WTC11 (cell line): ENCODE results near the gene TSEN54. TPM values are rescaled to one million over a fixed set of nuclear protein-coding genes. Genes with fewer than 3 reads are reported as not detected.

ENCODE experiments used
- ATAC-seq: fragments of 200-7000 bp; cut with Tn5 transposase; 2 replicates; pipeline ENCODE4 v1.10.0; 2021; ENCODE audit warnings: mild to moderate bottlenecking, moderate library complexity
- CTCF ChIA-PET: fragments of 300-600 bp; sonication (Branson Sonifier 250); formaldehyde crosslinking; loops from one replicate; lab custom pipeline; 2021; ENCODE audit warnings: antibody characterized with exemption; lab: Charles Lee
- POLR2A ChIA-PET: fragments of 350-600 bp; sonication (Branson Sonifier 250); formaldehyde crosslinking; loops from one replicate; lab custom pipeline; 2021; ENCODE audit warnings: antibody characterized with exemption; lab: Charles Lee
- DNase-seq: peaks from one replicate; pipeline ENCODE4 v3.0.0; 2021; ENCODE audit warnings: low spot score
- H3K27ac Mint-ChIP-seq: 2 replicates; pipeline ENCODE4 v1.8.0; 2021; ENCODE audit warnings: mixed read lengths
- H3K27me3 Mint-ChIP-seq: 2 replicates; pipeline ENCODE4 v1.8.0; 2021; ENCODE audit warnings: low read depth, mild to moderate bottlenecking, moderate library complexity, mixed read lengths
- H3K36me3 Mint-ChIP-seq: 2 replicates; pipeline ENCODE4 v1.8.0; 2021; ENCODE audit warnings: mixed read lengths
- H3K4me1 Mint-ChIP-seq: 2 replicates; pipeline ENCODE4 v1.8.0; 2022; ENCODE audit warnings: mixed read lengths
- H3K4me3 Mint-ChIP-seq: 2 replicates; pipeline ENCODE4 v1.8.0; 2021; ENCODE audit warnings: mild to moderate bottlenecking, moderate library complexity, mixed read lengths
- H3K9me3 Mint-ChIP-seq: 2 replicates; pipeline ENCODE4 v1.8.0; 2021; ENCODE audit warnings: mixed read lengths
- ESRRA ChIP-seq: sonication (generic); formaldehyde crosslinking; IDR thresholded peaks from 2 replicates; pipeline ENCODE4 v1.8.1; 2022; ENCODE audit warnings: mild to moderate bottlenecking, missing genetic modification reagents, borderline replicate concordance
- JUN ChIP-seq: sonication (generic); formaldehyde crosslinking; IDR thresholded peaks from 2 replicates; pipeline ENCODE4 v1.8.0; 2023; ENCODE audit warnings: mild to moderate bottlenecking, missing genetic modification reagents
- MXD4 ChIP-seq: fragments of 250-450 bp; sonication (Bioruptor Pico); IDR thresholded peaks from 2 replicates; pipeline ENCODE4 v1.8.0; 2021; ENCODE audit warnings: mild to moderate bottlenecking, moderate library complexity, borderline replicate concordance
- TCF7 ChIP-seq: sonication (generic); formaldehyde crosslinking; IDR thresholded peaks from 2 replicates; pipeline ENCODE4 v1.8.0; 2022; ENCODE audit warnings: mild to moderate bottlenecking, low read depth, missing genetic modification reagents, moderate library complexity
- ZNF138 ChIP-seq: sonication (generic); formaldehyde crosslinking; conservative IDR thresholded peaks from 2 replicates; pipeline ENCODE4 v1.8.1; 2022; ENCODE audit warnings: mild to moderate bottlenecking, moderate library complexity, missing genetic modification reagents
- ZNF232 ChIP-seq: sonication (generic); formaldehyde crosslinking; IDR thresholded peaks from 2 replicates; pipeline ENCODE4 v1.8.0; 2022; ENCODE audit warnings: mild to moderate bottlenecking, missing genetic modification reagents
- ZNF263 ChIP-seq: sonication (generic); formaldehyde crosslinking; IDR thresholded peaks from 2 replicates; pipeline ENCODE4 v1.8.1; 2022; ENCODE audit warnings: low read depth, mild to moderate bottlenecking, moderate library complexity, missing genetic modification reagents
- total RNA-seq: library from RNA; stranded (reverse); gene quantifications from 3 replicates; pipeline ENCODE4 v1.2.3, GENCODE V29; 2021
- TF ChIP-seq, protein P1 (sequence below): sonication (generic); formaldehyde crosslinking; IDR thresholded peaks from 2 replicates; pipeline ENCODE4 v1.8.1; 2023; ENCODE audit warnings: mild to moderate bottlenecking, missing genetic modification reagents, borderline replicate concordance
- TF ChIP-seq, protein P2 (sequence below): sonication (generic); formaldehyde crosslinking; IDR thresholded peaks from 2 replicates; pipeline ENCODE4 v1.8.1; 2022; ENCODE audit warnings: low read depth, missing genetic modification reagents, borderline replicate concordance
- TF ChIP-seq, protein P3 (sequence below): fragments of 250-450 bp; sonication (Bioruptor Pico); IDR thresholded peaks from 2 replicates; pipeline ENCODE4 v1.9.0; 2021; ENCODE audit warnings: mild to moderate bottlenecking
- TF ChIP-seq, protein P4 (sequence below): sonication (generic); formaldehyde crosslinking; IDR thresholded peaks from 2 replicates; pipeline ENCODE4 v1.8.1; 2023; ENCODE audit warnings: mild to moderate bottlenecking, missing genetic modification reagents, moderate library complexity
- TF ChIP-seq, protein P5 (sequence below): sonication (generic); formaldehyde crosslinking; conservative IDR thresholded peaks from 2 replicates; pipeline ENCODE4 v1.8.1; 2023; ENCODE audit warnings: mild to moderate bottlenecking, low read depth, missing genetic modification reagents, moderate library complexity
- TF ChIP-seq, protein P6 (sequence below): sonication (generic); formaldehyde crosslinking; IDR thresholded peaks from 2 replicates; pipeline ENCODE4 v1.8.1; 2023; ENCODE audit warnings: mild to moderate bottlenecking, missing genetic modification reagents, moderate library complexity
- TF ChIP-seq, protein P7 (sequence below): fragments of 250-450 bp; sonication (Bioruptor Pico); IDR thresholded peaks from 2 replicates; pipeline ENCODE4 v1.8.0; 2021; ENCODE audit warnings: mild to moderate bottlenecking
- TF ChIP-seq, protein P8 (sequence below): sonication (generic); formaldehyde crosslinking; IDR thresholded peaks from 2 replicates; pipeline ENCODE4 v1.8.0; 2022; ENCODE audit warnings: mild to moderate bottlenecking, missing genetic modification reagents

The TSEN54 gene
- total RNA-seq, 1 experiment from 2014 or later = 53.4 TPM

DNA sequence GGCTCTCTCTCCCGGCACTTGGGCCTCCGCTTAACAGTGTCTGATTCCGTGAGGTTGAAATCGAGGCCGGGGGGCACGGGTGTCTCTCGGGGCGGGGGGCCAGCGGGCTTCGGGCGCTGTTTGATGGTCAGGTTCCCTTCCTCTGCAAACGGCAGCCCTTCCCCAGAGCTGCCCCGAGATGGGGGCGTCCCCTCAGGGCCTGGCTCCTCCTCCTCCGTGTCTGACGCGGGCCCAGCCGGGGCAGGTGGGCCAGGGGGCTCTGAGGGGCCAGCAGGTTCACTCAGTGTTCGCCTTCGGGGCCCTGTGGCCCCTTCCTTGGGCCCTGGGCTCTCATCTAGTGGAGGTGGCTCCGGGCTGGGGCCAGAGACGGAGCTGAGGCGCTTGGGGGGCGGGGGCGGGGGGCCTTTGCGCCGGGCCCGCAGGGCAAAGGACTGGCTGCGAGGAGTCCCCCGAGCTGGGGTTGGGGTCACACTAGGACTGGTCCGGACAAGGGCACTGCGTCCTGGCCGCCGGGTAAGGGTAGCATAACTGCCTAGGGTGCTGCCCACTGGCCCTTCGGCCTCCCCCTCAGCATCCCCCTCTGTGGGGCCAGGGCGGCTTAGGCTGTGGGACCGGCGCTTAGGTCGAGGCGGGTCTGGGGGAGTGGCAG is 14.1 kb upstream of the TSEN54 start (continued):
- TF ChIP-seq, protein P1, sequence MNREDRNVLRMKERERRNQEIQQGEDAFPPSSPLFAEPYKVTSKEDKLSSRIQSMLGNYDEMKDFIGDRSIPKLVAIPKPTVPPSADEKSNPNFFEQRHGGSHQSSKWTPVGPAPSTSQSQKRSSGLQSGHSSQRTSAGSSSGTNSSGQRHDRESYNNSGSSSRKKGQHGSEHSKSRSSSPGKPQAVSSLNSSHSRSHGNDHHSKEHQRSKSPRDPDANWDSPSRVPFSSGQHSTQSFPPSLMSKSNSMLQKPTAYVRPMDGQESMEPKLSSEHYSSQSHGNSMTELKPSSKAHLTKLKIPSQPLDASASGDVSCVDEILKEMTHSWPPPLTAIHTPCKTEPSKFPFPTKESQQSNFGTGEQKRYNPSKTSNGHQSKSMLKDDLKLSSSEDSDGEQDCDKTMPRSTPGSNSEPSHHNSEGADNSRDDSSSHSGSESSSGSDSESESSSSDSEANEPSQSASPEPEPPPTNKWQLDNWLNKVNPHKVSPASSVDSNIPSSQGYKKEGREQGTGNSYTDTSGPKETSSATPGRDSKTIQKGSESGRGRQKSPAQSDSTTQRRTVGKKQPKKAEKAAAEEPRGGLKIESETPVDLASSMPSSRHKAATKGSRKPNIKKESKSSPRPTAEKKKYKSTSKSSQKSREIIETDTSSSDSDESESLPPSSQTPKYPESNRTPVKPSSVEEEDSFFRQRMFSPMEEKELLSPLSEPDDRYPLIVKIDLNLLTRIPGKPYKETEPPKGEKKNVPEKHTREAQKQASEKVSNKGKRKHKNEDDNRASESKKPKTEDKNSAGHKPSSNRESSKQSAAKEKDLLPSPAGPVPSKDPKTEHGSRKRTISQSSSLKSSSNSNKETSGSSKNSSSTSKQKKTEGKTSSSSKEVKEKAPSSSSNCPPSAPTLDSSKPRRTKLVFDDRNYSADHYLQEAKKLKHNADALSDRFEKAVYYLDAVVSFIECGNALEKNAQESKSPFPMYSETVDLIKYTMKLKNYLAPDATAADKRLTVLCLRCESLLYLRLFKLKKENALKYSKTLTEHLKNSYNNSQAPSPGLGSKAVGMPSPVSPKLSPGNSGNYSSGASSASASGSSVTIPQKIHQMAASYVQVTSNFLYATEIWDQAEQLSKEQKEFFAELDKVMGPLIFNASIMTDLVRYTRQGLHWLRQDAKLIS (CRISPR knock-in tag) = no peak

DNA sequence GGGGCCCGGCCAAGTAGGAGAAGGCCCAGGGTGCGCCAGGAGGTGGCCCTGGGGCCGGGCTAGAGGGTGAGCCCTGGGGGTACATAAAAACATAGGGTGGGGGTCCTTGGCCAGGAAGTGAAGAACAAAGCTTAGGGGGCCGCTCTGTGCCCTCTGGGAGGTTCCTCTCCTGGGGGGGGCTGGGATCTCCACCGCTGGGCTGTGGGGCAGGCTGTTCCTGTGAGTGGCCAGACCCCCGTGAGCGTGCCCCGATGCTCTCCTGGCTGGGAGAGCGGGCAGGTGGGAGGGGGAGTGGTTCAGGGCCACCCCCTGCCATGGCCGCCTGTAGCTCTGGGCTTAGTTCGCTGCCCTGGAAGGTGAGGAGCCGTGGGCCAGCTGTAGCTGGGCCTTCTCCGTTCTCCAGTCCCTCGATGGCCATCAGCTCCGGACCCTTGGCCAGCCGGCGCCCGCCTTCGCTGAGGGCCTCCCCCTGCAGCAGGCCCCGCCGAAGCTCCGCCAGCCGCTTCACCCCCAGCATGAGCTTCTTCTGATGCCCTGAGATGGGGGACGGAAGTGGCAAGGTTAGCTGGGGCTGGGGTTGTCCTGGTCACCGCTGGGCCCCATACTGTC is 13.5 kb upstream of the TSEN54 start:
- no peaks in the 10 kb centered on the region for H3K4me1 Mint-ChIP-seq
- DNase-seq = no peak
- H3K27ac Mint-ChIP-seq = no peak overlapping the region
- no peaks in the 10 kb centered on the region for H3K27me3 Mint-ChIP-seq
- CTCF ChIA-PET = interaction anchor here (0.5 to 3.0 kb wide), 16 partner anchors 10 to 324 kb away, joined by 3 to 12 read pairs (median 4); partner anchors contain the start of genes MIF4GD, SLC25A19, SMIM5 and TSEN54
- no peaks in the 10 kb centered on the region for H3K9me3 Mint-ChIP-seq
- TF ChIP-seq, protein P2, sequence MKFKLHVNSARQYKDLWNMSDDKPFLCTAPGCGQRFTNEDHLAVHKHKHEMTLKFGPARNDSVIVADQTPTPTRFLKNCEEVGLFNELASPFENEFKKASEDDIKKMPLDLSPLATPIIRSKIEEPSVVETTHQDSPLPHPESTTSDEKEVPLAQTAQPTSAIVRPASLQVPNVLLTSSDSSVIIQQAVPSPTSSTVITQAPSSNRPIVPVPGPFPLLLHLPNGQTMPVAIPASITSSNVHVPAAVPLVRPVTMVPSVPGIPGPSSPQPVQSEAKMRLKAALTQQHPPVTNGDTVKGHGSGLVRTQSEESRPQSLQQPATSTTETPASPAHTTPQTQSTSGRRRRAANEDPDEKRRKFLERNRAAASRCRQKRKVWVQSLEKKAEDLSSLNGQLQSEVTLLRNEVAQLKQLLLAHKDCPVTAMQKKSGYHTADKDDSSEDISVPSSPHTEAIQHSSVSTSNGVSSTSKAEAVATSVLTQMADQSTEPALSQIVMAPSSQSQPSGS (CRISPR knock-in tag) = no peak
- TF ChIP-seq ZNF232 (no peak), TCF7 (CRISPR knock-in tag) (no peak), MXD4 (CRISPR knock-in tag) (no peak), ZNF138 (no peak)
- TF ChIP-seq, protein P3, sequence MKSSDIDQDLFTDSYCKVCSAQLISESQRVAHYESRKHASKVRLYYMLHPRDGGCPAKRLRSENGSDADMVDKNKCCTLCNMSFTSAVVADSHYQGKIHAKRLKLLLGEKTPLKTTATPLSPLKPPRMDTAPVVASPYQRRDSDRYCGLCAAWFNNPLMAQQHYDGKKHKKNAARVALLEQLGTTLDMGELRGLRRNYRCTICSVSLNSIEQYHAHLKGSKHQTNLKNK (CRISPR knock-in tag) = no peak
- TF ChIP-seq, protein P4, sequence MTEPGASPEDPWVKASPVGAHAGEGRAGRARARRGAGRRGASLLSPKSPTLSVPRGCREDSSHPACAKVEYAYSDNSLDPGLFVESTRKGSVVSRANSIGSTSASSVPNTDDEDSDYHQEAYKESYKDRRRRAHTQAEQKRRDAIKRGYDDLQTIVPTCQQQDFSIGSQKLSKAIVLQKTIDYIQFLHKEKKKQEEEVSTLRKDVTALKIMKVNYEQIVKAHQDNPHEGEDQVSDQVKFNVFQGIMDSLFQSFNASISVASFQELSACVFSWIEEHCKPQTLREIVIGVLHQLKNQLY = no peak
- ATAC-seq = no peak
- POLR2A ChIA-PET = no interaction called here
- no peak overlapping the region for H3K4me3 Mint-ChIP-seq
- H3K36me3 Mint-ChIP-seq = peaks cover 10% of the 10 kb centered on the region; the same call in 1 of the 2 replicates

DNA sequence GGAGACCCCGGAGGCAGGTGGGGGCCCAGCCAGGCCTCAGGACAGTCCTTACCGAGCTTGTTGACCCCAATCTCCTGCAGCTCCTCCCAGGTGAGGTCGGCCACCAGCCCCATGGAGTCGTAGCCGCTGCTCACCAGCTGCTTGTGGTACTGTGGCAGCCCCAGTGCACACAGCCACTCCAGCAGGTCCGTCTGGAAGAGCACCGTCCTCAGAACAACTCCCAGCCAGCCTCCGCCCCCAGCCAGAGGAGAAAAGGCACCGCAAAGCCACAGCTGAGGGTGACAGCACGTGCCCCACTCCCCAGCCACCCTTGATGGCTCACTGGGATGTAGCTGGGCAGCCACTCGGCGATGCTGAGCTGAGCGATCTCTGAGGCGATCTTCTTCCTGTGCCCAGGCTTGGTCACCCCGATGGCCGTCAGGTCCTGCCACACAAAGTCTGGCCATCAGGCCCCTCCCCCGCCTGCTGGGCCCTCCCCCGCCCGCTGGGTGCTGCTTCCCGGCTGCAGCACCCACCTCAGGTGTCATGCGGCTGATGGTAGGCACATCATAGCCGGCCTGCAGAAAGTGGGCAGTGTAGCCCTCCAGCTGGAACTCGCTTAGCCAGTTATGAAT is 12.9 kb upstream of the TSEN54 start:
- POLR2A ChIA-PET = no interaction called here
- CTCF ChIA-PET = interaction anchor here (0.5 to 3.0 kb wide), 18 partner anchors 11 to 1230 kb away, joined by 3 to 12 read pairs (median 4); partner anchors contain the start of genes MIF4GD, SLC25A19, SMIM5 and TSEN54
- no peak for ATAC-seq
- TF ChIP-seq, protein P5, sequence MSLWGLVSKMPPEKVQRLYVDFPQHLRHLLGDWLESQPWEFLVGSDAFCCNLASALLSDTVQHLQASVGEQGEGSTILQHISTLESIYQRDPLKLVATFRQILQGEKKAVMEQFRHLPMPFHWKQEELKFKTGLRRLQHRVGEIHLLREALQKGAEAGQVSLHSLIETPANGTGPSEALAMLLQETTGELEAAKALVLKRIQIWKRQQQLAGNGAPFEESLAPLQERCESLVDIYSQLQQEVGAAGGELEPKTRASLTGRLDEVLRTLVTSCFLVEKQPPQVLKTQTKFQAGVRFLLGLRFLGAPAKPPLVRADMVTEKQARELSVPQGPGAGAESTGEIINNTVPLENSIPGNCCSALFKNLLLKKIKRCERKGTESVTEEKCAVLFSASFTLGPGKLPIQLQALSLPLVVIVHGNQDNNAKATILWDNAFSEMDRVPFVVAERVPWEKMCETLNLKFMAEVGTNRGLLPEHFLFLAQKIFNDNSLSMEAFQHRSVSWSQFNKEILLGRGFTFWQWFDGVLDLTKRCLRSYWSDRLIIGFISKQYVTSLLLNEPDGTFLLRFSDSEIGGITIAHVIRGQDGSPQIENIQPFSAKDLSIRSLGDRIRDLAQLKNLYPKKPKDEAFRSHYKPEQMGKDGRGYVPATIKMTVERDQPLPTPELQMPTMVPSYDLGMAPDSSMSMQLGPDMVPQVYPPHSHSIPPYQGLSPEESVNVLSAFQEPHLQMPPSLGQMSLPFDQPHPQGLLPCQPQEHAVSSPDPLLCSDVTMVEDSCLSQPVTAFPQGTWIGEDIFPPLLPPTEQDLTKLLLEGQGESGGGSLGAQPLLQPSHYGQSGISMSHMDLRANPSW (CRISPR knock-in tag) = no peak
- TF ChIP-seq, protein P6, sequence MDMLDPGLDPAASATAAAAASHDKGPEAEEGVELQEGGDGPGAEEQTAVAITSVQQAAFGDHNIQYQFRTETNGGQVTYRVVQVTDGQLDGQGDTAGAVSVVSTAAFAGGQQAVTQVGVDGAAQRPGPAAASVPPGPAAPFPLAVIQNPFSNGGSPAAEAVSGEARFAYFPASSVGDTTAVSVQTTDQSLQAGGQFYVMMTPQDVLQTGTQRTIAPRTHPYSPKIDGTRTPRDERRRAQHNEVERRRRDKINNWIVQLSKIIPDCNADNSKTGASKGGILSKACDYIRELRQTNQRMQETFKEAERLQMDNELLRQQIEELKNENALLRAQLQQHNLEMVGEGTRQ (CRISPR knock-in tag) = no peak
- TF ChIP-seq, protein P7, sequence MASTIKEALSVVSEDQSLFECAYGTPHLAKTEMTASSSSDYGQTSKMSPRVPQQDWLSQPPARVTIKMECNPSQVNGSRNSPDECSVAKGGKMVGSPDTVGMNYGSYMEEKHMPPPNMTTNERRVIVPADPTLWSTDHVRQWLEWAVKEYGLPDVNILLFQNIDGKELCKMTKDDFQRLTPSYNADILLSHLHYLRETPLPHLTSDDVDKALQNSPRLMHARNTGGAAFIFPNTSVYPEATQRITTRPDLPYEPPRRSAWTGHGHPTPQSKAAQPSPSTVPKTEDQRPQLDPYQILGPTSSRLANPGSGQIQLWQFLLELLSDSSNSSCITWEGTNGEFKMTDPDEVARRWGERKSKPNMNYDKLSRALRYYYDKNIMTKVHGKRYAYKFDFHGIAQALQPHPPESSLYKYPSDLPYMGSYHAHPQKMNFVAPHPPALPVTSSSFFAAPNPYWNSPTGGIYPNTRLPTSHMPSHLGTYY (CRISPR knock-in tag) = no peak
- TF ChIP-seq ZNF263 (CRISPR knock-in tag) (no peak), JUN (CRISPR knock-in tag) (no peak), ESRRA (CRISPR knock-in tag) (no peak)
- TF ChIP-seq, protein P8, sequence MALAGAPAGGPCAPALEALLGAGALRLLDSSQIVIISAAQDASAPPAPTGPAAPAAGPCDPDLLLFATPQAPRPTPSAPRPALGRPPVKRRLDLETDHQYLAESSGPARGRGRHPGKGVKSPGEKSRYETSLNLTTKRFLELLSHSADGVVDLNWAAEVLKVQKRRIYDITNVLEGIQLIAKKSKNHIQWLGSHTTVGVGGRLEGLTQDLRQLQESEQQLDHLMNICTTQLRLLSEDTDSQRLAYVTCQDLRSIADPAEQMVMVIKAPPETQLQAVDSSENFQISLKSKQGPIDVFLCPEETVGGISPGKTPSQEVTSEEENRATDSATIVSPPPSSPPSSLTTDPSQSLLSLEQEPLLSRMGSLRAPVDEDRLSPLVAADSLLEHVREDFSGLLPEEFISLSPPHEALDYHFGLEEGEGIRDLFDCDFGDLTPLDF = no peak
- TF ChIP-seq, protein P2 (CRISPR knock-in tag) = no peak

More for the DNA sequence above, 12.9 kb upstream of the TSEN54 start:
- no peaks in the 10 kb centered on the region for H3K4me1 Mint-ChIP-seq
- H3K27ac Mint-ChIP-seq = no peak overlapping the region
- no peak overlapping the region for H3K4me3 Mint-ChIP-seq
- no peaks in the 10 kb centered on the region for H3K27me3 Mint-ChIP-seq
- DNase-seq = no peak
- H3K36me3 Mint-ChIP-seq = peaks cover 10% of the 10 kb centered on the region; the same call in 1 of the 2 replicates
- no peaks in the 10 kb centered on the region for H3K9me3 Mint-ChIP-seq
